ENCODE measurements around the gene CALD1.

GRCh38 chr7:134865001-134865845 lies 85.8 kb downstream of the CALD1 start:
- TF ChIP-seq CTCF (conservative IDR thresholded peaks at IDR 0.05 in 1 of 2, IDR thresholded peaks at IDR 0.05 in 1 of 2; ENCODE audit: extremely low read depth in 1 of 2, insufficient read depth in 1 of 2, low read depth in 1 of 2, low read length in 2 of 2) (no peak), EZH2 (IDR thresholded peaks at IDR 0.05; ENCODE audit: borderline replicate concordance, low read length) (no peak)

Data from mammary epithelial cell (primary cell).